Measurements from ENCODE around the gene ARHGAP26.
A peak's percentile ranks its signal among the peaks of the same experiment; 100 is the strongest.

The ARHGAP26 gene

GRCh38 chr5:143041972-143042770 lies 272.0 kb downstream of the ARHGAP26 start:
- in situ Hi-C loops (cut with HindIII; ENCODE audit: low pct_unique_long_range_greater_than_20kb, low sequenced_read_pairs): no loop called here
- no peak for TF ChIP-seq JUND (IDR thresholded peaks at IDR 0.05; ENCODE audit: low read depth)
- DNase-seq (ENCODE audit: low read depth in 1 of 2, low spot score in 1 of 2): no peak

- TF ChIP-seq JUND (IDR thresholded peaks at IDR 0.05; ENCODE audit: low read depth): no peak
- in situ Hi-C loops (cut with HindIII; ENCODE audit: low pct_unique_long_range_greater_than_20kb, low sequenced_read_pairs): no loop called here
- no peak for DNase-seq (ENCODE audit: low read depth in 1 of 2, low spot score in 1 of 2)
Measured at GRCh38 chr5:143044265-143044664, 274.1 kb downstream of the ARHGAP26 start.

GRCh38 chr5:143045062-143045461 lies 274.9 kb downstream of the ARHGAP26 start:
- in situ Hi-C loops (cut with HindIII; ENCODE audit: low pct_unique_long_range_greater_than_20kb, low sequenced_read_pairs): no loop called here
- no peak for DNase-seq (ENCODE audit: low read depth in 1 of 2, low spot score in 1 of 2)
- no peak for TF ChIP-seq JUND (IDR thresholded peaks at IDR 0.05; ENCODE audit: low read depth)

GRCh38 chr5:143046314-143046713 lies 276.1 kb downstream of the ARHGAP26 start:
- no peak for DNase-seq (ENCODE audit: low read depth in 1 of 2, low spot score in 1 of 2)
- no peak for TF ChIP-seq JUND (IDR thresholded peaks at IDR 0.05; ENCODE audit: low read depth)
- in situ Hi-C loops (cut with HindIII; ENCODE audit: low pct_unique_long_range_greater_than_20kb, low sequenced_read_pairs): no loop called here

GRCh38 chr5:143047091-143047490 lies 276.9 kb downstream of the ARHGAP26 start:
- in situ Hi-C loops (cut with HindIII; ENCODE audit: low pct_unique_long_range_greater_than_20kb, low sequenced_read_pairs): no loop called here
- no peak for DNase-seq (ENCODE audit: low read depth in 1 of 2, low spot score in 1 of 2)
- TF ChIP-seq JUND (IDR thresholded peaks at IDR 0.05; ENCODE audit: low read depth): no peak

GRCh38 chr5:143050183-143050582 lies 280.0 kb downstream of the ARHGAP26 start:
- in situ Hi-C loops (cut with HindIII; ENCODE audit: low pct_unique_long_range_greater_than_20kb, low sequenced_read_pairs): no loop called here
- no peak for DNase-seq (ENCODE audit: low read depth in 1 of 2, low spot score in 1 of 2)
- no peak for TF ChIP-seq JUND (IDR thresholded peaks at IDR 0.05; ENCODE audit: low read depth)

GRCh38 chr5:143051244-143052058 lies 281.3 kb downstream of the ARHGAP26 start:
- in situ Hi-C loops (cut with HindIII; ENCODE audit: low pct_unique_long_range_greater_than_20kb, low sequenced_read_pairs): no loop called here
- DNase-seq (ENCODE audit: low read depth in 1 of 2, low spot score in 1 of 2): peak in 1 of 2 experiments; percentile 65

GRCh38 chr5:143052967-143053682 lies 282.9 kb downstream of the ARHGAP26 start:
- in situ Hi-C loops (cut with HindIII; ENCODE audit: low pct_unique_long_range_greater_than_20kb, low sequenced_read_pairs): no loop called here
- no peak for TF ChIP-seq JUND (IDR thresholded peaks at IDR 0.05; ENCODE audit: low read depth)
- DNase-seq (ENCODE audit: low read depth in 1 of 2, low spot score in 1 of 2): no peak

More at GRCh38 chr5:143051244-143052058, 281.3 kb downstream of the ARHGAP26 start:
- no peak for TF ChIP-seq JUND (IDR thresholded peaks at IDR 0.05; ENCODE audit: low read depth)

GRCh38 chr5:143053780-143054179 lies 283.6 kb downstream of the ARHGAP26 start:
- no peak for DNase-seq (ENCODE audit: low read depth in 1 of 2, low spot score in 1 of 2)
- TF ChIP-seq JUND (IDR thresholded peaks at IDR 0.05; ENCODE audit: low read depth): no peak
- in situ Hi-C loops (cut with HindIII; ENCODE audit: low pct_unique_long_range_greater_than_20kb, low sequenced_read_pairs): no loop called here

GRCh38 chr5:143054480-143054941 lies 284.3 kb downstream of the ARHGAP26 start:
- in situ Hi-C loops (cut with HindIII; ENCODE audit: low pct_unique_long_range_greater_than_20kb, low sequenced_read_pairs): no loop called here
- DNase-seq (ENCODE audit: low read depth in 1 of 2, low spot score in 1 of 2): no peak
- TF ChIP-seq JUND (IDR thresholded peaks at IDR 0.05; ENCODE audit: low read depth): no peak

- no peak for DNase-seq (ENCODE audit: low read depth in 1 of 2, low spot score in 1 of 2)
- TF ChIP-seq JUND (IDR thresholded peaks at IDR 0.05; ENCODE audit: low read depth): no peak
- in situ Hi-C loops (cut with HindIII; ENCODE audit: low pct_unique_long_range_greater_than_20kb, low sequenced_read_pairs): no loop called here
Measured at GRCh38 chr5:143055596-143056338, 285.6 kb downstream of the ARHGAP26 start.

- in situ Hi-C loops (cut with HindIII; ENCODE audit: low pct_unique_long_range_greater_than_20kb, low sequenced_read_pairs): no loop called here
- no peak for TF ChIP-seq JUND (IDR thresholded peaks at IDR 0.05; ENCODE audit: low read depth)
- DNase-seq (ENCODE audit: low read depth in 1 of 2, low spot score in 1 of 2): no peak
Measured at GRCh38 chr5:143056339-143056704, 286.1 kb downstream of the ARHGAP26 start.

Data from T47D (cell line).